HTERT RPE-1 (cell line): Measurements from ENCODE around the gene PSMC6.
"Not testable (repeated sequence)": the region's sequence is repeated elsewhere in the genome, so short reads cannot be mapped to it uniquely, and the experiment has no call there.

Experiments
- in situ Hi-C: fragments of 300-500 bp; cut with MboI; formaldehyde crosslinking; loops from 4 replicates; pipeline ENCODE4 v1.14.3; 2020; ENCODE audit warnings: low sequenced_read_pairs

Gene PSMC6

DNA sequence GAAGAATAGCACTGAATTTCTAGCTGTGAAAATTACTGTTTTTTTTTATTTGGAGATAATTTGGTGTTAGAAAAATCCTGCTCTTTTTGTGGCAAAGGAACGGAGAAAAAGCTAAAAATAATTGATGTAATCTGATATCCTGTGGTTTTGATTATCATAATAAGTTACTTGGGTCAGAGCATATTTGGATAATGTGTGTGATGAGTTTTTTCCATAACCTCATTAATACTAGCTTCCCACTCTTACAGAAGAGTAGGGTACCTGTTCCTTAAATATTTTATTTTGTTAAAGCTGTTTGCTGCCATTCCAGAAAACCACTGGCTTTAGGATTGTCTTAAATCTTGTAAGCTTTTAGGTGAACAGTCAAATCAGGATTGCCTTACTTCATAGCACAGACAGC, 4.7 kb downstream of the PSMC6 start:
- in situ Hi-C loops: no loop called here

DNA sequence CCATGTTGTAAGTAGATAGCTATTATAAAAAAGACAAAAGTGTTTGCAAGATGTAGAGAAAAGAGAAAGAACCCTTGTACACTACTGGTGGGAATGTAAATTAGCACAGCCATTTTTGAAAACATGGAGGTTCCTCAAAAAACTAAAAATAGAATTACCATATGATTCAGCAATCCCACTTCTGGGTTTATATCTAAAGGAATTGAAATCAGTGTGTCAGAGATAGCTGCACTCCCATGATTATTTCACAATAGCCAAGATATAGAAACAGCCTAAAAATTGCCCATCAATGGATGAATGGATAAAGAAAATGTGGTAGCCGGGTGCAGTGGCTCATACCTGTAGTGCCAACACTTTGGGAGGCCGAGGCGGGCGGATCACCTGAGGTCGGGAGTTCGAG, 9.2 kb downstream of the PSMC6 start:
- in situ Hi-C loops: no loop called here

DNA sequence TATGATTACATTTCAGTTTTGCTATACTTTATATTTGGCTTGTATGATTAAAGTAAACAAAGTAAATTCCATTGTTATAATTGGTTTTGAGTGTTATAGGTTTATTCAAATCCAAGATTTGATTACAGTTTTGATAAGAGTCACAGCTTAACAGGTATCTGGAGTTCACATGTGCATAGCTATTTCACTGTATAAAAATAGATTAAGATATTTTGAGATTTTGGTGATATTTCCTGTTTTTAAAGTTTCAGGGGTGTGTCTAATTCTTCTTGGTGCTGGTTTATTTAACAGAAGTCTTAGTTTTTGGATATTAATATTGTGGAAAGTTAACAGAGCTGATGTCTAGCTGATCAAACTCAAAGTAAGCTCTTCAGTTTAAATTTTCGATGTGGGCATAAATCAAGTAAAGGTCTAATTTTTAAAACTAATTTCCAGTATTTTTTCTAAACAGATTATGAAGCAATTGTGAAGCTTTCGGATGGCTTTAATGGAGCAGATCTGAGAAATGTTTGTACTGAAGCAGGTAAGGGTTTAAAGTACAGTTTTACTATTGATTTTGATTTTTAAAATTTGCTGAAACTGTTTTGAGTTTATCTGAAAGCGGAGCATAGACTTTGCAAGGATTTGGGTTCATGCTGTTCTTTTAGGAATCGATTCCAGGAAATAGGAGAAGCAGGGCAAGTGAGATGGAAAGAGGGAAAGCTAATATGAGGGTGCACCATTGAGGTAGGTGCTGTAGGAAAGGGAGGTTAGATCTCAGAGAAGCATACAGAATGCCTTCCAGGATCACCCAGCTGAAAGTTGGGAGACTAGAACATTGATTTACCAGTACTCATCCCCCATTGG, 16.7 kb downstream of the PSMC6 start:
- in situ Hi-C loops: no loop called here

DNA sequence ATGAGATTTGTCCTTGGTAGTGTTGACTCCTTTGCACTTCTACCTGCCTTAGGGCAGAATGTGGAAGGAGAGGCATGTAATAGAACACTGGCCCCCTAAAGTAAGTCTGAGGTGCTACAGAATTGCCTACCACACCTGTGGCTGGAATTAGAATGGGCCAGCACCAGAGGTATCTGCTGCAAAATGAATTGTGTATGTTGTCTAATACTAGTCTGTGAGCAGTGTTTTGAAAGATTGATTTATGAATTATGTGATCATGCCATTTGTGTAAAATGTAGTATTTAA, 17.3 kb downstream of the PSMC6 start:
- in situ Hi-C loops: no loop called here

DNA sequence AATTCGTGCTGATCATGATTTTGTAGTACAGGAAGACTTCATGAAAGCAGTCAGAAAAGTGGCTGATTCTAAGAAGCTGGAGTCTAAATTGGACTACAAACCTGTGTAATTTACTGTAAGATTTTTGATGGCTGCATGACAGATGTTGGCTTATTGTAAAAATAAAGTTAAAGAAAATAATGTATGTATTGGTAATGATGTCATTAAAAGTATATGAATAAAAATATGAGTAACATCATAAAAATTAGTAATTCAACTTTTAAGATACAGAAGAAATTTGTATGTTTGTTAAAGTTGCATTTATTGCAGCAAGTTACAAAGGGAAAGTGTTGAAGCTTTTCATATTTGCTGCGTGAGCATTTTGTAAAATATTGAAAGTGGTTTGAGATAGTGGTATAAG, 20.5 kb downstream of the PSMC6 start:
- in situ Hi-C loops: not testable (repeated sequence)

DNA sequence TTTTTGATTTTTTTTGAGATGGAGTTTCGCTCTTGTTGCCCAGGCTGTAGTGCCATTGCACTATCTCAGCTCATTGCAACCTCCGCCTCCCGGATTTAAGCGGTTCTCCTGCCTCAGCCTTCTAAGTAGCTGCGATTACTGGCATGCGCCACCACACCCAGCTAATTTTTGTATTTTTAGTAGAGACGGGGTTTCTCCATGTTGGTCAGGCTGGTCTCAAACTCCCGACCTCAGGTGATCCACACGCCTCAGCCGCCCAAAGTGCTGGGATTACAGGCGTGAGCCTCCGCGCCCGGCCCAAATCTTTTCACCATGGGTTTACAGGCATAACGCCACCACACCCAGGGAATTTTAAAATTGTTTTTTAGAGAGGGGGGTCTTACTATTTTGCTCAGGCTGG, 22.0 kb downstream of the PSMC6 start:
- in situ Hi-C loops: not testable (repeated sequence)

DNA sequence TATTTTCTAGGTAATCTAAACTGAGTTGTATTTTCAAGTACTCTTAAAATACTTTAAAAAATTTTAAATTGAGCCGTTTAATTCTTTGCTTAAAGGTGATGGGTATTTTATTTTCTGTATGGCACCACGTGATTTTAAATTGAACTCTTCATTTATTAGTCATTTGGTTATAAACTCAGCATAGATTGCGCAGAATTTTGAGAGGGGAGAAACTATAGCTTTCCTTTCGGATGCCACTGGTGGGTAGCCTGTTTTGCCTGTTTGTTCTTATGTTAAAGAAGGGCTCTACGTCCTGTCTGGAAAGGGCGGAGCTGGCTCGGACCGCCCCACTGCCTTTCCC, 22.6 kb downstream of the PSMC6 start:
- in situ Hi-C loops: no loop called here

DNA sequence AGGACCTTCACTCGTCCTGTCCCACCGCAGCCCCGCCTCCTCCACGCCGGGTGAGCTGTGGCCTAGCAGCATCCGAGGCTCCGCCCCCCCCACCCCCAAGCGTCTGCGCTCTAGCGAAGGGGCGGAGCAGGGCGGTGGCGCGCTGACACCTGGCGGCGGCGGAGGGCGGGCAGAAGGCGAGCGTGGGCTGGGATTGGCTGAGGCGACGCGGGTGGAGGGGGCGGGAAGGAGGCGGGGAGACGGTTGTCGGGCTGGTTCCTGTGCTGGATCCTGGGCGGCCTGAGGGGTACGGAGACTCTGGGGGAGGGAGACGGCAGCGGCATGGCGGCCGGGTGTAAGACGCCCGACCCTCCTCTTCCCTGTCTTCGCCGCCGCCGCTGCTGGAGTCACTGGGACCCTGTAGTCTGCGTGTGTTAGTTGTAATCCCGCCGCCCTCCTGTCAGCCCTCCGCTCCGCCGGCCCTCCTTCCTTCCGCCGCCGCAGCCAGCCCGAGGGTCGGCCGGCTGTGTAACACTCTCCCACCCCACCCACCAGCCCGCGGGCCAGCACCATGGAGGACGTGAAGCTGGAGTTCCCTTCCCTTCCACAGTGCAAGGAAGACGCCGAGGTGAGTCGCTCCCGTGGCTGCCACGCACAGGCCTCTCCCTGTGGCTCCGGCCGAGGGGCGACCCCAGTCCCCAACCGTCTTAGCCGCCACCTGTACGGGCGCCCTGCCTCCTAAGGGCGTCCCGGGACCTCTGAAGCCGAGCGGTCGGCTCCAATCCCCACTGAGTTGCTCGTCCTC, 23.1 kb downstream of the PSMC6 start, which contains the start of gene STYX:
Gene STYX (plus strand): TSS at position 242 of the 784 bp plus-strand sequence. CDS start 309 bp downstream, at position 551.
- in situ Hi-C loops: no loop called here

DNA sequence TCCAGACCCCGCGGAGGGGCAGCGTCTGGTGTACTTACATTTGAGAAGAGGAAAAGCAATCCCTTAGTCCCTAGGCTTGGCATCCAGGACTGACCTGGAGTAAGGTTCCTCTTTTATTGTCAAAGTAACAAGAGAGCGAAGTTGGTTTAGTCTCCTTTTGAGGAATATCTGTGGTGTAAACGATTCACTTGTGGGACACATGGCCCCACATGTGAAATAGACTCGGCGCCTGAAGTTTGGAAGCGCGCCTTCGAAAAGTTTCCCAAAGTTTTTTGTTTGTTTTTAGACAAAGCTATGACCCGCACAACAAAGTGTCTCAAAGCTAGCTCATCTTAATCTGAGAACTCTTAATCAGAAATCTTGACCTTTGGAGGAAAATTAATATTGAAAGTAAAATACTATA, 23.7 kb downstream of the PSMC6 start:
- in situ Hi-C loops: no loop called here

DNA sequence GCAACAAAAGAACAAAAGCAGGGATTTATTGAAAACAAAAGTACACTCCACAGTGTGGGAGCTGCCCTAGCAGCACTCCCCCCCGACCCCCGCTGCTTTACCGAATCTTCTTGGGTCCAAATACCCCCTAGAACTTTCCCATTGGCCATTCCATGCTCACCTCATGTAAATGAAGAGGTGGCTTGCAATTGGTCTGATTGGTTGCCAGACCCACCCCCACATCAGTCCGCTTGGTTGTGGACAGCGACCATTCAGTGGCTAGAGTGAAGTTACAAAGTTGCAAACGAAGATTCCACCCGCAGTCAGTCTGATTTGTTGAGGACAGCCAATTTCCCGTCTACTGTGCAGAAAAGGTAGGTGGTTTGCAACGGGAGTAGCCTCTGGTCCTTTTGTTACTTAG, 26.8 kb downstream of the PSMC6 start:
- in situ Hi-C loops: no loop called here

DNA sequence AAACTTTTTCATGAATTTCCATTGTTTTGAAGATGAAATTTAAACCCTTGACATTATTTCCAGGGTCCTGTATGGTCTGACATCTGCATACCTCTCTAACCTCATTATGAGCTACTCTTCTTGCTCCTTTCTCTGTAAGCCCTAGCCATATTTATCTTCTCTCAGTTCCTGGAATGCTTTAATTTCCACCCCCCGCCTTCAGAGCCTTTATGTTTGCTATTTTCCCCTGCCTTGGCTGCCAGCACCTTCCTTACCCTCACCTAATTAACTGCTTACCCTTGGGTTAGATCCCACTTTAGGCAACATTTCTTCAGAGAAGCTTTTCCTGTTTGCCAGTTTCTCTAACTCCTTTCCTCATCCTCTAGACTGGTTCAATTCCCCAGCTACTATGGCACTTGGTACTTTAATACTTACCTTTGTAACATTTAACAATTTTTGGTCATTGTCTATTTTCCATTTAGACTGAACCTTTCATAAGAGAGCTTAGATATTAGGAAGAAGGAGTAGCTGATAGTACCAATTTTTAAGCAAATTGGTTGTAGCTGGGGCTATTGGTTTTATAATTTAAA, 29.0 kb downstream of the PSMC6 start:
- in situ Hi-C loops: no loop called here

DNA sequence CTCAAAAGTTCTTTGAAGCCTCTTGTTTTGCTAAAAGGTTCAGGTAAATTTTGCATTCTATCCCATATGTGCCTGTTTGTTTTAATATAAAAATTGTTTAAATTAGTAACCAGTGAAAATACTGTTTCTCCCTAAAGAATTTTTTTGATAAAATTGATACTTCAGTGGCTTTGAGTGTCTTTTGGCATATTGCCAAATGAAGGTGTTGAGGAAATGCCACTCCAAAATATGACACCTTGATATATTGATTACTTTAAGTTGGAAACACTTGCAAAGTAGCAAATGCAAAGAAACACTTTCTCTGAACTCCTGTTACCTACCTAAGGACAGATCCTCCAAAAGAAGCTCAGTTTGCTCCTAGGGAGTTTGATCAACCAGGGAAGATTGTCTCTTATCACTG, 31.4 kb downstream of the PSMC6 start:
- in situ Hi-C loops: no loop called here

DNA sequence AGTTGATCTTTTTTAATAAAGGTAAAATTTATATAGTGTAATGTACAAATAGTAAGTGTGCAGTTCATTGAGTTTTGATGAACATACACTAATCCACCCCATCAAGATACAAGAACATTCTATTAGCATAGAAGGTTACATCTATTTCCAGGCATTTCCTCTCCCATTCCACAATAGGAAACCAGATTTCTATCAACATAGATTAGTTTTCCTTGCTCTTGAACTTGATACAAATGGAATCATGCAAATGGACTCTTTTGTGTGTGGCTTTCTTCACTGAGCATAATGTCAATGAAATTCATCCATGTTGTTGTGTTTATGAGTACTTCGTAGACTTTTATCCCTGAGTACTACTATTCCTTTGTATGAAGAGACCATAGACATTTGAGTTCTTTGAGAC, 33.8 kb downstream of the PSMC6 start:
- in situ Hi-C loops: no loop called here

DNA sequence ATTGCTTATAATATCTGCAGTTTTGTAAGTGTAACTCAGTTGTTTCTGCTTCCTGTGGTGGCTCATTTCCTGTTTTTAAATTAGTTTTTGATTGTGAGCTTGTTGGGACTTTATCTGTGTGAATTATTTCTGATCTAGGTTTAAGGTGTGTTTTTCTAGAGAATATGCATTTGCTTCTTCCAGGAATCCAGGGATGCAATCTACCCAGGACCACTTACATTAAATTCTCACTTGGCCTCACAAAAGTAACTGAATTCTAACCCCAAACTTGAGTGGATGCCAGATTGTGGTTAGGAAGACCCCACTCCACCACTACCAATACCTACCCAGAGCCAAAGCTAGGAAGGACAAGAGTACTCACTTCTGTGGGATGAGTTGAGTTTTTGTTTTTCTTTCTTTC, 34.9 kb downstream of the PSMC6 start:
- in situ Hi-C loops: no loop called here

DNA sequence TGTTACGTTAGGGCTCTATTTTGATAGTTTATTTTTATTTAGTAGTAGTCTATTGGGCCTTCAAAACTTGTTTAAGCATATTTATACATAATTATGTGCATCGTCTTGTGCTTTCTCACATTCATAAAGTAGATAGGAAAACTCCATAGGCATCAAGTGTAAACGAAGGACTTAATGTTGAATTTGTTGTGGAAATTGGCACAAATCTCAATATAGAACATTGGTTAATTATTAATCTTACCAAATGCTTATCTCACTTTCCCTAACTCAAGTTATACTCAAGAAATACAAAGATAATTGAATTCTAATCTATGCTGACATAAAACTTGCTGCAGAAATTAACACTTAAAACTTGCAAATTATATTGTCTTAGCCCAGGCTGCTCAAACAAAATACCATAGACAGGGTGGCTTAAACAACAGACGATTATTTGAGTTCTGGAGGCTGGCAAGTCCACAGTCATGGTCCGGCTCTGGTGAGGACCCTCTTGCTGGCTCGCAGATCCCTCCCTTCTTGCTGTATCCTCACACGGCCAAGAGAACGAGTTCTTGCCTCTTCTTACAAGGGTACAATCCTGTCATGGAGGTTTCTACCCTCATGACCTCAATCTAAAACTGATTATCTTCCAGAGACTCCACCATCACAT, 41.8 kb downstream of the PSMC6 start:
- in situ Hi-C loops: no loop called here

DNA sequence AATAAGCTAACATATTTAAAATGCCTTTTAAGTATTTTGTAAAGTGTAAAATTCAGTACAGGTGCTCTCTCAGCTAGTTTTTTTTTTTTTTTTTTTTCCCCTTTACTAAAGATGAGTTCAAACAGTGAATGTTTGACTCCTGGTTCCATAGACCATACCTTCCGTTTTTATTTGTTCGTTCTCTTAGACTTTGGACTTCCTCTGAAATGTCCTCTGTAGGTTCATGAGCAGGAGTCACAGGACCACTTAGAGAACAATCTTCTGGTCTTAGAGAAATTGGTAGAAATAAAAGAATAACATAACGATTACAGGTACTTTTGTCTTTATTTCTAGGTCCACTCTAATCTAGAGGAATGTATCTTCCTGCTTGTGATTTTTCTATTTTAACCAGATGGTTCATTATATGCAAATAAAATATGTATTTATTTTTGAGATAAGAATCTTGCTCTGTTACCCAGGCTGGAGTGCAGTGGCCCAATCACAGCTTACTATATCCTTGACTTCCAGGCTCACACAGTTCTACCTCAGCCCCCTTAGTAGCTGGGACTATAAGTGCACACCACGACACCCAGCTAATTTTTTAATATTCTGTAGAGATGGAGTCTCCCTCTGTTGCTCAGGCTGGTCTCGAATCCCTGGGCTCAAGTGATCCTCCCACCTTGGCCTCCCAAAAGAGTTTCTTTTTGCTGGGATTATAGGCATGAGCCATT, 48.8 kb downstream of the PSMC6 start:
- in situ Hi-C loops: no loop called here

DNA sequence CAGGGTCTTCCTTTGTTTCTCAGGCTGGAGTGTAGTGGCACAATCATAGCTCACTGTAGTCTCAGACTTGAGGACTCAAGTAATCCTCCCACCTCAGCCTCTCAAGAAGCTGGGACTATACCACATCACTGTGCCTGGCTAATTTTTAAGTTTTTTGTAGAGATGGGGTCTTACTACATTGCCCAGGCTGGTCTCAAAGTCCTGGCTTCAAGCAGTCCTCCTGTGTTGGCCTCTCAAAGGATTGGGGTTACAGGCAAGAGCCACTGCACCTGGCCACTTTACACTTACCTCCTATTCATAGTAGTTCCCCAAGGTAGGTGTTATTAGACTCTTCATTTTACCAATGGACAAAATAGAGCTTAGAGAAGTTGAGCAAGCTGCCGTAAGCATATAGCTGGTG, 52.1 kb downstream of the PSMC6 start:
- in situ Hi-C loops: no loop called here

DNA sequence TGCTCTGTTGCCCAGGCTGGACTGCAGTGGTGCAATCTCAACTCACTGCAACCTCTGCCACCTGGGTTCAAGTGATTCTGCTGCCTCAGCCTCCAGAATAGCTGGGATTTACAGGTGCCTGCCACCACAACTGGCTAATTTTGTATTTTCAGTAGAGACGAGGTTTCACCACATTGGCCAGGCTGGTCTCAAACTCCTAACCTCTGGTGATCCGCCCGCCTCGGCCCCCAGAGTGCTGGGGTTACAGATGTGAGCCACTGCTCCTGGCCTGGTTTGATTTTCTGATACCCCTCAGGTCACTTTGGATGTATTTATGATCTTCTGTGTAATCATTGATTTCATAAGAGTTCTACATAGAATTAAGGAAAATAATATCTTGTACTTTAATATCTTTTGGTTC, 55.9 kb downstream of the PSMC6 start:
- in situ Hi-C loops: not testable (repeated sequence)

DNA sequence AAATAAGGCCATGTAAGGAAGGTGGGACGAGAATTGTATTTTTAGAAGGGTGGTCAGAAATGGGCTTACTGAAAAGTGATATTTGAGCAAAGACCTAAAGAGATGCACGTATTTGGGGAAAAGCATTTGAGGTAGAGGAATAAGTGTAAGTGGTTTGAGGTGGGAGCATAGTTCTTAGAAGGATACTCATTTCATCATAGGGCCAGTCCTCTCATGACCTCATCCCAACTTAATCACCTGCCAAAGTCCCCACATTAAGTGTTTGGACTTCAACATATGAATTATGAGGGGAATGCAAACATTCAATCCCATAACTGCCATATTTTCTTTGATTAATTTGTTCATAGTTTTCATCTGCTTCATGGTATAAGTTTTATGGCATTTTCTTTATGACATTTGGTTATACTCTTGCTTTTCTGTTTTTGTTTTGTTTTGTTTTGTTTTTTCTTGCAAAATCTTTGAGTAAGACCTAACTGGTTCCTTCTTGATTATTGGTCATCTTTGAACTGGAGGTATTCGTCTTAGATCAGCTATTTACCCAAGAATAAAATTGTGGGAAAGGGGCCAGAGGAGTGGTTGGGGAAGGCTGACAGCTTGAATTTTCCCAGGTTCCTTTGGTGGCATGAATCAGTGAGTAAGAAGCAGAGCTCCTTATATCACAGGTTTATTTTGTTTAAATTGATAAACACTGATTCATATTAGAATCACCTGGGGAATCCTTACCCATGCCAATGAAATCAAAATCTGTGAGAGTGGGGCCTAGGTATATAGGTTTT, 60.2 kb downstream of the PSMC6 start:
- in situ Hi-C loops: no loop called here

DNA sequence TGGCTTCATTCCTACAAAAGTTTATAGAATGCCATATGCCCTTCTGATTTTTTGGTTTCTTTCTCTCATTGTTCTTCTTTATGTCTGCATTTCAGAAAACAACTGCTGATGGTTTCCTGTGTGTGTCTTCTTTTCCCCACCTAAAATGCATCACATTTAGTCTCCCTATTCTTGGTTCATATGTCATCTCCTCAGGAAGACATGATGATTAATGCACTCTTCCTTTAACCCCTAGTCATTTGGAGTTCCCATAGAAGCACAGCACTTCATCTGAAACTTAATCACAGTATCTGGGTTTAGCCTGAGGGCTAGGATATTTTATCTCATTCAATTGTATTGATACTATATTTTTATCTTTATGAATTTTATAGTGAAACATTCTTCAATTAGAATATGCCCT, 62.9 kb downstream of the PSMC6 start:
- in situ Hi-C loops: no loop called here
